HEK293 (cell line): ENCODE measurements around the gene CNN2.

Experiments
- CTCF ChIA-PET: fragments of 350-600 bp; formaldehyde crosslinking; extraction: SDS; loops from one replicate; lab custom pipeline; 2021; ENCODE audit warnings: antibody characterized with exemption; lab: Yijun Ruan, JAX
- POLR2A ChIA-PET: fragments of 300-600 bp; formaldehyde crosslinking; extraction: SDS; loops from one replicate; lab custom pipeline; 2020; ENCODE audit warnings: antibody characterized with exemption, inconsistent platforms; lab: Yijun Ruan, JAX
- H3K27ac ChIP-seq: fragments of 200-500 bp; sonication (Bioruptor generic); 2 replicates; pipeline ENCODE4 v1.5.1; 2014; ENCODE audit warnings: low read depth, low read length, control low read depth, inconsistent platforms; ENCODE audit errors: extremely low read depth
- H3K36me3 ChIP-seq, 2 experiments: fragments of 200-500 bp in 1 of 2; sonication (Bioruptor generic) in 1 of 2; 1 replicate in 1 of 2; 2 replicates in 1 of 2; pipeline ENCODE4 v1.5.1; 2014 to 2017; ENCODE audit warnings: inconsistent platforms in 2 of 2, low read length in 2 of 2; ENCODE audit not compliant: control insufficient read depth in 2 of 2, insufficient read depth in 1 of 2
- H3K4me1 ChIP-seq: fragments of 200-500 bp; sonication (Bioruptor generic); 2 replicates; pipeline ENCODE4 v1.5.1; 2014; ENCODE audit warnings: mild to moderate bottlenecking, low read length, inconsistent platforms; ENCODE audit not compliant: control insufficient read depth, insufficient read depth
- H3K4me3 ChIP-seq: 2 replicates; pipeline ENCODE4 v1.5.1; 2011; ENCODE audit warnings: low read depth, mild to moderate bottlenecking, control low read depth, low read length, moderate library complexity
- H3K9me3 ChIP-seq: fragments of 200-500 bp; sonication (Bioruptor generic); 2 replicates; pipeline ENCODE4 v1.5.1; 2014; ENCODE audit warnings: low read depth, low read length, inconsistent platforms; ENCODE audit not compliant: control insufficient read depth, insufficient read depth
- GLI4 ChIP-seq: fragments of 450-650 bp; formaldehyde crosslinking; IDR thresholded peaks from 2 replicates; pipeline ENCODE4 v1.5.1; 2016; ENCODE audit warnings: missing biosample characterization, missing genetic modification characterization
- HIC1 ChIP-seq: fragments of 450-650 bp; formaldehyde crosslinking; IDR thresholded peaks from 2 replicates; pipeline ENCODE4 v1.5.1; 2016; ENCODE audit warnings: missing biosample characterization, missing genetic modification characterization
- HOXC10 ChIP-seq: sonication (generic); formaldehyde crosslinking; IDR thresholded peaks from 2 replicates; pipeline ENCODE4 v1.8.1; 2023; ENCODE audit warnings: mild to moderate bottlenecking, missing genetic modification reagents
- KLF7 ChIP-seq: fragments of 450-650 bp; formaldehyde crosslinking; IDR thresholded peaks from 2 replicates; pipeline ENCODE4 v1.5.1; 2016; ENCODE audit warnings: missing biosample characterization, missing genetic modification characterization, borderline replicate concordance
- KLF8 ChIP-seq: fragments of 450-650 bp; formaldehyde crosslinking; IDR thresholded peaks from 2 replicates; pipeline ENCODE4 v1.5.1; 2016; ENCODE audit warnings: missing biosample characterization, missing genetic modification characterization
- PRDM10 ChIP-seq: fragments of 450-650 bp; formaldehyde crosslinking; IDR thresholded peaks from 2 replicates; pipeline ENCODE4 v1.5.1; 2016; ENCODE audit warnings: missing biosample characterization, missing genetic modification characterization
- ZBTB1 ChIP-seq: fragments of 450-650 bp; formaldehyde crosslinking; IDR thresholded peaks from 2 replicates; pipeline ENCODE4 v1.5.1; 2016; ENCODE audit warnings: missing biosample characterization, missing genetic modification characterization
- ZBTB26 ChIP-seq: fragments of 450-650 bp; formaldehyde crosslinking; optimal IDR thresholded peaks from 2 replicates; pipeline ENCODE3; 2016; ENCODE audit warnings: missing biosample characterization, mild to moderate bottlenecking, missing genetic modification characterization
- ZBTB49 ChIP-seq: fragments of 450-650 bp; formaldehyde crosslinking; IDR thresholded peaks from 2 replicates; pipeline ENCODE4 v1.5.1; 2016; ENCODE audit warnings: missing biosample characterization, missing genetic modification characterization, low read depth
- ZIC2 ChIP-seq: fragments of 450-650 bp; formaldehyde crosslinking; IDR thresholded peaks from 2 replicates; pipeline ENCODE4 v1.5.1; 2016; ENCODE audit warnings: missing biosample characterization, missing genetic modification characterization
- ZNF335 ChIP-seq: fragments of 450-650 bp; formaldehyde crosslinking; conservative IDR thresholded peaks from 2 replicates; pipeline ENCODE4 v1.5.1; 2016; ENCODE audit warnings: missing biosample characterization, missing genetic modification characterization
- ZNF692 ChIP-seq: fragments of 450-650 bp; formaldehyde crosslinking; IDR thresholded peaks from 2 replicates; pipeline ENCODE4 v1.5.1; 2016; ENCODE audit warnings: missing biosample characterization, missing genetic modification characterization
- ZNF704 ChIP-seq: fragments of 450-650 bp; formaldehyde crosslinking; IDR thresholded peaks from 2 replicates; pipeline ENCODE4 v1.5.1; 2016; ENCODE audit warnings: missing biosample characterization, missing genetic modification characterization
- ZNF768 ChIP-seq: fragments of 450-650 bp; formaldehyde crosslinking; IDR thresholded peaks from 2 replicates; pipeline ENCODE4 v1.5.1; 2018; ENCODE audit warnings: missing biosample characterization, mild to moderate bottlenecking, missing genetic modification characterization
- ZNF785 ChIP-seq: fragments of 450-650 bp; formaldehyde crosslinking; IDR thresholded peaks from 2 replicates; pipeline ENCODE4 v1.5.1; 2016; ENCODE audit warnings: missing biosample characterization, missing genetic modification characterization
- ZSCAN30 ChIP-seq: fragments of 450-650 bp; IDR thresholded peaks from 2 replicates; pipeline ENCODE4 v1.5.1; 2018; ENCODE audit warnings: missing biosample characterization, mild to moderate bottlenecking, missing genetic modification characterization, moderate library complexity
- ZXDB ChIP-seq: fragments of 450-650 bp; formaldehyde crosslinking; IDR thresholded peaks from 2 replicates; pipeline ENCODE4 v1.5.1; 2016; ENCODE audit warnings: missing biosample characterization, missing genetic modification characterization

The CNN2 gene

GRCh38 chr19:1063909-1064660 is 37.7 kb downstream of the CNN2 start (continued):
- TF ChIP-seq HIC1 (tag by site-specific recombination): 0 out of 2 replicates have a peak, but pooled peaks have one; percentile 39
- TF ChIP-seq GLI4 (tag by site-specific recombination): no peak
- no peak for TF ChIP-seq HOXC10
- no peak for TF ChIP-seq ZNF704 (tag by site-specific recombination)
- no peak for TF ChIP-seq ZBTB1 (tag by site-specific recombination)
- TF ChIP-seq ZNF785: no peak

- Histone ChIP-seq H3K27ac (no peak overlapping the region), H3K4me1 (peaks cover 2% of the 10 kb centered on the region; the same call in 1 of the 2 replicates), H3K36me3 (peaks cover 0 to 3% of the 10 kb centered on the region in 2 experiments; a peak in 2 of 3 replicates), H3K4me3 (no peak overlapping the region), H3K9me3 (no peaks in the 10 kb centered on the region)
- ChIA-PET CTCF (interaction anchor here (0.6 to 2.1 kb wide), 8 partner anchors 10 to 48 kb away, joined by 3 to 11 read pairs (median 4); partner anchors contain the start of genes CNN2 and RNU6-2), POLR2A (interaction anchor here (0.6 to 1.2 kb wide), 6 partner anchors 10 to 39 kb away, joined by 3 to 4 read pairs (median 3); partner anchors contain the start of genes ABCA7 and CNN2)
- TF ChIP-seq ZNF692: peak; percentile 79
- TF ChIP-seq ZNF704 (tag by site-specific recombination): no peak
- peak; percentile 94 for TF ChIP-seq ZIC2
- TF ChIP-seq ZNF768 (tag by site-specific recombination): no peak
- TF ChIP-seq KLF8 (tag by site-specific recombination): peak; percentile 66; the same call in 1 of the 2 replicates
- TF ChIP-seq PRDM10 (tag by site-specific recombination): peak; percentile 33
- TF ChIP-seq ZBTB49 (tag by site-specific recombination): no peak
- peak; percentile 89 for TF ChIP-seq ZBTB26 (tag by site-specific recombination)
- TF ChIP-seq ZNF335: peak; percentile 38; the same call in 1 of the 2 replicates
- TF ChIP-seq ZSCAN30 (tag by site-specific recombination): peak; percentile 57; the same call in 1 of the 2 replicates
- TF ChIP-seq KLF7: 0 out of 2 replicates have a peak, but pooled peaks have one; percentile 29
- TF ChIP-seq ZXDB: 0 out of 2 replicates have a peak, but pooled peaks have one; percentile 12
These were observed 38.5 kb downstream of the CNN2 start for GRCh38 chr19:1064661-1065605.
